ENCODE measurements around the gene P2RY2.

DNA sequence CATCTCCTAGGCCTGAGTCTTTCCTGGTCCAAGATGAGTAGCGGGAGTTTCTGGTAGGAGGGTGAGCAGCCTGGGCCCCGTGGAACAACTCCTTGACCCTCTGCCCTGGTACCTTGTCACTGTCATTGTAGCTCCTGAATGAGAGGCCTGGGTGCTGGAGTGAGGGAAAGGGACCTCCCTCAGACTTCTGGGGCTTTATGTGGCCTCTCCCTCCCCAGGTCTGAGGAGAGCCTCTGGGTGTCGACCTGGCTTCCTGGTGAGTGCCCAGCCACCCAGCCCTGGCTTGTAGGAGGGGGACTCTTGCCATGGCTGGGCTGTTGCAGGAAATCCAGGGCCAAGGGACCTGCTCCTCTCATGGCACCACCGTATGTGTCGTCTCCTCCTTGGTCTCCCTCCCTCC is 3.9 kb downstream of the P2RY2 start:
- no peak for TF ChIP-seq POLR2AphosphoS2 (conservative IDR thresholded peaks at IDR 0.05; ENCODE audit: low read length)
- TF ChIP-seq, protein P1, sequence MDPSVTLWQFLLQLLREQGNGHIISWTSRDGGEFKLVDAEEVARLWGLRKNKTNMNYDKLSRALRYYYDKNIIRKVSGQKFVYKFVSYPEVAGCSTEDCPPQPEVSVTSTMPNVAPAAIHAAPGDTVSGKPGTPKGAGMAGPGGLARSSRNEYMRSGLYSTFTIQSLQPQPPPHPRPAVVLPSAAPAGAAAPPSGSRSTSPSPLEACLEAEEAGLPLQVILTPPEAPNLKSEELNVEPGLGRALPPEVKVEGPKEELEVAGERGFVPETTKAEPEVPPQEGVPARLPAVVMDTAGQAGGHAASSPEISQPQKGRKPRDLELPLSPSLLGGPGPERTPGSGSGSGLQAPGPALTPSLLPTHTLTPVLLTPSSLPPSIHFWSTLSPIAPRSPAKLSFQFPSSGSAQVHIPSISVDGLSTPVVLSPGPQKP (IDR thresholded peaks at IDR 0.05; ENCODE audit: low read depth, low read length) = no peak
- TF ChIP-seq EP300 (IDR thresholded peaks at IDR 0.05) = no peak
- TF ChIP-seq, protein P2, sequence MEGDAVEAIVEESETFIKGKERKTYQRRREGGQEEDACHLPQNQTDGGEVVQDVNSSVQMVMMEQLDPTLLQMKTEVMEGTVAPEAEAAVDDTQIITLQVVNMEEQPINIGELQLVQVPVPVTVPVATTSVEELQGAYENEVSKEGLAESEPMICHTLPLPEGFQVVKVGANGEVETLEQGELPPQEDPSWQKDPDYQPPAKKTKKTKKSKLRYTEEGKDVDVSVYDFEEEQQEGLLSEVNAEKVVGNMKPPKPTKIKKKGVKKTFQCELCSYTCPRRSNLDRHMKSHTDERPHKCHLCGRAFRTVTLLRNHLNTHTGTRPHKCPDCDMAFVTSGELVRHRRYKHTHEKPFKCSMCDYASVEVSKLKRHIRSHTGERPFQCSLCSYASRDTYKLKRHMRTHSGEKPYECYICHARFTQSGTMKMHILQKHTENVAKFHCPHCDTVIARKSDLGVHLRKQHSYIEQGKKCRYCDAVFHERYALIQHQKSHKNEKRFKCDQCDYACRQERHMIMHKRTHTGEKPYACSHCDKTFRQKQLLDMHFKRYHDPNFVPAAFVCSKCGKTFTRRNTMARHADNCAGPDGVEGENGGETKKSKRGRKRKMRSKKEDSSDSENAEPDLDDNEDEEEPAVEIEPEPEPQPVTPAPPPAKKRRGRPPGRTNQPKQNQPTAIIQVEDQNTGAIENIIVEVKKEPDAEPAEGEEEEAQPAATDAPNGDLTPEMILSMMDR (IDR thresholded peaks at IDR 0.05) = no peak
- no peak for TF ChIP-seq RCOR1 (IDR thresholded peaks at IDR 0.05; ENCODE audit: low read depth, low read length)
- TF ChIP-seq CBX8 (IDR thresholded peaks at IDR 0.05) = no peak
- TF ChIP-seq RAD21 (conservative IDR thresholded peaks at IDR 0.05 in 1 of 2, IDR thresholded peaks at IDR 0.05 in 1 of 2) = no peak
- no peak for TF ChIP-seq CEBPB (IDR thresholded peaks at IDR 0.05)
- no peak for TF ChIP-seq ZSCAN20 (CRISPR knock-in tag; IDR thresholded peaks at IDR 0.05)
- TF ChIP-seq PHF8 (IDR thresholded peaks at IDR 0.05; ENCODE audit: borderline replicate concordance, low read depth) = no peak

Measured in A549 (cell line).